SK-N-MC (cell line): Measurements from ENCODE around the gene SERTAD2.

Experiments
- EZH2 ChIP-seq: fragments of 200-600 bp; sonication (generic); IDR thresholded peaks from one replicate; pipeline ENCODE4 v1.6.1; 2017; ENCODE audit warnings: antibody characterized with exemption
- POLR2AphosphoS5 ChIP-seq: IDR thresholded peaks from 2 replicates; pipeline ENCODE4 v1.6.1; 2012; ENCODE audit warnings: mild to moderate bottlenecking, low read depth, low read length, borderline replicate concordance

- TF ChIP-seq EZH2 (no peak), POLR2AphosphoS5 (no peak)
Observed at GRCh38 chr2:64686283-64686956, 32.7 kb upstream of the SERTAD2 start.
